Measurements from ENCODE around the gene HOXA11.

Gene HOXA11

GRCh38 chr7:27192546-27193334 lies 7.7 kb upstream of the HOXA11 start:
- DNase-seq (ENCODE audit: low read depth) = no peak

GRCh38 chr7:27191833-27192545 lies 7.0 kb upstream of the HOXA11 start:
- DNase-seq (ENCODE audit: low read depth) = no peak

GRCh38 chr7:27191161-27191731 lies 6.2 kb upstream of the HOXA11 start:
- no peak for DNase-seq (ENCODE audit: low read depth)

GRCh38 chr7:27189997-27190748 lies 5.1 kb upstream of the HOXA11 start:
- no peak for DNase-seq (ENCODE audit: low read depth)

- peak; percentile 46 for DNase-seq (ENCODE audit: low read depth)
Measured at GRCh38 chr7:27189295-27189996, 4.4 kb upstream of the HOXA11 start.

- peak; percentile 27 for DNase-seq (ENCODE audit: low read depth)
Measured at GRCh38 chr7:27188386-27189294, 3.6 kb upstream of the HOXA11 start.

GRCh38 chr7:27187475-27188385 lies 2.7 kb upstream of the HOXA11 start:
- DNase-seq (ENCODE audit: low read depth) = peak; percentile 13

GRCh38 chr7:27186668-27187474 lies 1.8 kb upstream of the HOXA11 start:
- peak; percentile 22 for DNase-seq (ENCODE audit: low read depth)

- peak; percentile 17 for DNase-seq (ENCODE audit: low read depth)
Measured at GRCh38 chr7:27185854-27186667, 1.0 kb upstream of the HOXA11 start.

GRCh38 chr7:27184337-27185012 lies 557 bp downstream of the HOXA11 start:
- DNase-seq (ENCODE audit: low read depth) = peak; percentile 8

GRCh38 chr7:27183682-27184336 lies 1.2 kb downstream of the HOXA11 start:
- DNase-seq (ENCODE audit: low read depth) = no peak

- no peak for DNase-seq (ENCODE audit: low read depth)
Measured at GRCh38 chr7:27182861-27183681, 2.0 kb downstream of the HOXA11 start.

- DNase-seq (ENCODE audit: low read depth) = no peak
Measured at GRCh38 chr7:27182285-27182841, 2.7 kb downstream of the HOXA11 start.

- peak; percentile 30 for DNase-seq (ENCODE audit: low read depth)
Measured at GRCh38 chr7:27181795-27182275, 3.2 kb downstream of the HOXA11 start.
